Mammary epithelial cell (primary cell): ENCODE results near the gene UPK2.

Experiments
- CTCF ChIP-seq, 2 donors: IDR thresholded peaks in 1 of 2; conservative IDR thresholded peaks in 1 of 2; 2 replicates each; pipeline ENCODE4 v1.5.1; 2011 to 2012; ENCODE audit warnings: inconsistent platforms in 2 of 2, low read length in 2 of 2, mild to moderate bottlenecking in 2 of 2, control low read depth in 1 of 2, low read depth in 1 of 2; ENCODE audit not compliant: insufficient read depth in 1 of 2; ENCODE audit errors: extremely low read depth in 1 of 2
- EZH2 ChIP-seq: IDR thresholded peaks from 2 replicates; pipeline ENCODE4 v1.6.1; 2012; ENCODE audit warnings: low read length, inconsistent platforms, borderline replicate concordance

- TF ChIP-seq EZH2 (no peak), CTCF (conservative IDR thresholded peaks at IDR 0.05 in 1 of 2, IDR thresholded peaks at IDR 0.05 in 1 of 2; ENCODE audit: extremely low read depth in 1 of 2, insufficient read depth in 1 of 2, low read depth in 1 of 2, low read length in 2 of 2) (no peak)
Measured at GRCh38 chr11:119000906-119001305, 44.8 kb downstream of the UPK2 start.
